Gastrocnemius medialis (tissue), 4 donors: ENCODE results near the gene PDE8A.

Experiments used
- CTCF ChIP-seq, 5 experiments: fragments of 450-650 bp in 3 of 5; fragments of 200-600 bp in 2 of 5; sonication (generic) in 2 of 5; IDR thresholded peaks in 4 of 5; conservative IDR thresholded peaks in 1 of 5; 1 replicate in 4 of 5; 2 replicates in 1 of 5; pipeline ENCODE4 v1.5.1; 2016 to 2019; ENCODE audit warnings: antibody characterized with exemption in 5 of 5, mild to moderate bottlenecking in 3 of 5, moderate library complexity in 3 of 5
- POLR2A ChIP-seq, 2 donors: fragments of 450-650 bp; IDR thresholded peaks; one replicate each; pipeline ENCODE4 v1.6.1; 2017; ENCODE audit warnings: antibody characterized with exemption in 2 of 2, mild to moderate bottlenecking in 2 of 2, moderate library complexity in 2 of 2

DNA sequence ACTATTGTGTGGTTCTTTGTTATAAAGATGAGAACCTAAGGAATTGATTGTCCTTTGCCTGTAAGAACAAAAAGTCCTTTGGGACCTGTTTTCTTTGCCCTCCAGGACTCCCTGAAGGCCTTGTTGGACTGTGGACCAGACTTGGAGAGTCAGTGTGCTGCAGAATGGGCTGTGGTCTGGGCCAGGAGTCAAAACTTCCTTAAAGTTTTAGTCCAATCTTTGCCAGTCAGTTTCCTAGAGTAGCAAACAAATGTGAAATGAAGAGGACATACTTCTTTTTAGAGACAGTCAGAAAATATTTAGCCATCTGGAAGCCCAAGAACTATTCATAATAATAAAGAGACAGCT, 45.4 kb downstream of the PDE8A start:
- TF ChIP-seq POLR2A (IDR thresholded peaks at IDR 0.05) (no peak), CTCF (IDR thresholded peaks at IDR 0.05 in 4 of 5, conservative IDR thresholded peaks at IDR 0.05 in 1 of 5) (no peak)
